ENCODE results near the gene MXD3. TPM values are rescaled to one million over a fixed set of nuclear protein-coding genes. Genes with fewer than 3 reads are reported as not detected.

MXD3 gene
- total RNA-seq, 1 donor from 2014 or later: 17.3 TPM

- no peak for DNase-seq
- Mint-ChIP-seq H3K27me3 (ENCODE audit: unreplicated experiment) (peaks cover 4% of the 10 kb centered on the region), H3K4me1 (ENCODE audit: low read depth, unreplicated experiment) (peaks cover 5% of the 10 kb centered on the region), H3K27ac (ENCODE audit: unreplicated experiment) (no peak overlapping the region), H3K9me3 (ENCODE audit: unreplicated experiment) (peaks cover 8% of the 10 kb centered on the region), H3K36me3 (ENCODE audit: unreplicated experiment) (no peaks in the 10 kb centered on the region), H3K4me3 (ENCODE audit: unreplicated experiment) (no peak overlapping the region)
- no peak for TF ChIP-seq CTCF (IDR thresholded peaks at IDR 0.05; ENCODE audit: partially characterized antibody, unreplicated experiment)
Observed at GRCh38 chr5:177354711-177355110, 43.0 kb upstream of the MXD3 start.

GRCh38 chr5:177354256-177354655 is 42.6 kb upstream of the MXD3 start:
- no peak for TF ChIP-seq CTCF (IDR thresholded peaks at IDR 0.05; ENCODE audit: partially characterized antibody, unreplicated experiment)
- Mint-ChIP-seq H3K27ac (ENCODE audit: unreplicated experiment) (no peak overlapping the region), H3K9me3 (ENCODE audit: unreplicated experiment) (peaks cover 8% of the 10 kb centered on the region), H3K4me3 (ENCODE audit: unreplicated experiment) (no peak overlapping the region), H3K36me3 (ENCODE audit: unreplicated experiment) (no peaks in the 10 kb centered on the region), H3K27me3 (ENCODE audit: unreplicated experiment) (peaks cover 4% of the 10 kb centered on the region), H3K4me1 (ENCODE audit: low read depth, unreplicated experiment) (peaks cover 6% of the 10 kb centered on the region)
- no peak for DNase-seq

GRCh38 chr5:177353093-177353492 is 41.4 kb upstream of the MXD3 start:
- Mint-ChIP-seq H3K27ac (ENCODE audit: unreplicated experiment) (no peak overlapping the region), H3K4me1 (ENCODE audit: low read depth, unreplicated experiment) (peaks cover 10% of the 10 kb centered on the region), H3K9me3 (ENCODE audit: unreplicated experiment) (peaks cover 8% of the 10 kb centered on the region), H3K36me3 (ENCODE audit: unreplicated experiment) (no peaks in the 10 kb centered on the region), H3K4me3 (ENCODE audit: unreplicated experiment) (no peak overlapping the region), H3K27me3 (ENCODE audit: unreplicated experiment) (peaks cover 4% of the 10 kb centered on the region)
- no peak for TF ChIP-seq CTCF (IDR thresholded peaks at IDR 0.05; ENCODE audit: partially characterized antibody, unreplicated experiment)
- DNase-seq: no peak

- no peak for TF ChIP-seq CTCF (IDR thresholded peaks at IDR 0.05; ENCODE audit: partially characterized antibody, unreplicated experiment)
- H3K27me3 Mint-ChIP-seq (ENCODE audit: unreplicated experiment): peaks cover 2% of the 10 kb centered on the region
Observed at GRCh38 chr5:177351392-177352329, 40.0 kb upstream of the MXD3 start, which contains the start of gene LMAN2. Gene LMAN2 (minus strand): TSS chr5:177351668. CDS start chr5:177351647, 21 bp downstream.

More at GRCh38 chr5:177351392-177352329, 40.0 kb upstream of the MXD3 start, which contains the start of gene LMAN2:
- Mint-ChIP-seq H3K27ac (ENCODE audit: unreplicated experiment) (peak within 1 kb of the TSS; percentile 98), H3K4me1 (ENCODE audit: low read depth, unreplicated experiment) (peaks cover 10% of the 10 kb centered on the region), H3K9me3 (ENCODE audit: unreplicated experiment) (peaks cover 5% of the 10 kb centered on the region), H3K4me3 (ENCODE audit: unreplicated experiment) (peak within 1 kb of the TSS; percentile 97), H3K36me3 (ENCODE audit: unreplicated experiment) (no peaks in the 10 kb centered on the region)
- DNase-seq: peak; percentile 87
